Fibroblast of lung (primary cell): ENCODE data around the gene TNS1. TPM values are rescaled to one million over a fixed set of nuclear protein-coding genes. Genes with fewer than 3 reads are reported as not detected.

ENCODE experiments used
- DNase-seq, 2 donors: peaks; one replicate each; pipeline versions ENCODE4 v3.0.0 to v3.0.0-alpha.2; 2010; ENCODE audit warnings: low read depth in 2 of 2
- H2AFZ ChIP-seq: 2 replicates; pipeline ENCODE4 v1.5.1; 2012; ENCODE audit warnings: low read length, control low read depth, inconsistent platforms
- H3K27ac ChIP-seq: 2 replicates; pipeline ENCODE4 v1.5.1; 2011; ENCODE audit warnings: low read length, control low read depth; ENCODE audit not compliant: insufficient read depth
- H3K27me3 ChIP-seq: 2 replicates; pipeline ENCODE4 v1.5.1; 2011; ENCODE audit warnings: mild to moderate bottlenecking, low read length; ENCODE audit not compliant: control insufficient read depth, insufficient read depth
- H3K36me3 ChIP-seq: 2 replicates; pipeline ENCODE4 v1.5.1; 2011; ENCODE audit warnings: low read length; ENCODE audit not compliant: control insufficient read depth, insufficient read depth
- H3K4me1 ChIP-seq: 2 replicates; pipeline ENCODE4 v1.5.1; 2011; ENCODE audit warnings: low read length; ENCODE audit not compliant: control insufficient read depth, insufficient read depth; ENCODE audit errors: extremely low read depth
- H3K4me2 ChIP-seq: 2 replicates; pipeline ENCODE4 v1.5.1; 2011; ENCODE audit warnings: low read length, control low read depth; ENCODE audit not compliant: insufficient read depth; ENCODE audit errors: extremely low read depth
- H3K4me3 ChIP-seq, 4 experiments: fragments of 200-600 bp in 1 of 4; sonication (generic) in 1 of 4; replicated peaks in 1 of 4; 2 replicates each; pipeline ENCODE4 v1.5.1; 2011 to 2016; ENCODE audit warnings: low read length in 4 of 4, low read depth in 3 of 4, mild to moderate bottlenecking in 3 of 4, control low read depth in 2 of 4, inconsistent platforms in 1 of 4, mixed read lengths in 1 of 4; ENCODE audit not compliant: insufficient read depth in 1 of 4; ENCODE audit errors: control extremely low read depth in 1 of 4
- H3K79me2 ChIP-seq: 2 replicates; pipeline ENCODE4 v1.5.1; 2012; ENCODE audit warnings: mild to moderate bottlenecking, low read length, inconsistent platforms; ENCODE audit not compliant: control insufficient read depth, insufficient read depth
- H3K9ac ChIP-seq: 2 replicates; pipeline ENCODE4 v1.5.1; 2011; ENCODE audit warnings: mild to moderate bottlenecking, low read length, control low read depth; ENCODE audit not compliant: insufficient read depth
- H3K9me3 ChIP-seq: 2 replicates; pipeline ENCODE4 v1.5.1; 2012; ENCODE audit warnings: low read depth, low read length; ENCODE audit not compliant: control insufficient read depth, insufficient read depth
- H4K20me1 ChIP-seq: 2 replicates; pipeline ENCODE4 v1.5.1; 2011; ENCODE audit warnings: low read length; ENCODE audit not compliant: control insufficient read depth, insufficient read depth; ENCODE audit errors: extremely low read depth
- EZH2 ChIP-seq: IDR thresholded peaks from 2 replicates; pipeline ENCODE4 v1.5.1; 2012; ENCODE audit warnings: low read length, control low read depth, mild to moderate bottlenecking; ENCODE audit errors: missing control alignments
- polyA plus RNA-seq, 2 donors: library from polyadenylated mRNA; depleted of rRNA in 1 of 2; stranded (reverse) in 1 of 2; unstranded in 1 of 2; fragments of >200 nt; gene quantifications; 2 replicates each; pipeline ENCODE4 v1.2.1, GENCODE V29; 2011 to 2012; ENCODE audit warnings: missing spikeins in 1 of 2
- total RNA-seq: library from RNA; depleted of rRNA; stranded (reverse); fragments of >200 nt; gene quantifications from 2 replicates; pipeline ENCODE4 v1.2.1, GENCODE V29; 2014
- TF ChIP-seq, protein P1 (sequence below), 2 donors: IDR thresholded peaks in 1 of 2; conservative IDR thresholded peaks in 1 of 2; 1 replicate in 1 of 2; 2 replicates in 1 of 2; pipeline ENCODE4 v1.5.1; 2011 to 2012; ENCODE audit warnings: low read length in 2 of 2, control low read depth in 1 of 2, inconsistent platforms in 1 of 2, low read depth in 1 of 2, mild to moderate bottlenecking in 1 of 2

TNS1 gene
- total and polyA plus RNA-seq, 2 donors (not counting 1 experiment from before 2014, with no cell fraction given) = 44.4 to 47.1 TPM

DNA sequence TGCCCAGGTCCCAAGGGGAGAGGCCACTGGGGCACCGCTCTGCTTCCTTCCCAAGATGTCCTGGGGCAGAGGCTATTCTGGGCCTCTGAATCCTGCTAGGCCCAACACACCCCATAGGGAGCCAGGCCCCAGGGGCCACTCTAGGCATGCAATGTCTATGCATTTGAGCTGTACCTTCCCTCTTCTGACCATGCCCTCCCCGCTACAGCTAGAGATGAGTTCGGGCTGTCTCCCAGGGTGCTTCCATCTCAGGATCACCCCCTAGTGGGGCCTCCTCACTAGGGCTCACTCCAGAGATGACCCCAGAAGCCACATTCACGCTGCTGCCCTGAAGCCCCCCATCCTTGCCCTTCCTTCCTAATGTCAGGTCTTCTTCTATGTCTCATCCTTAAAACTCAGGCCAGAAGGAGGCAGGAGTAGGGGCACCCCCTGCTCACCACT, 54.4 kb downstream of the TNS1 start:
- no peaks in the 10 kb centered on the region for H3K36me3 ChIP-seq
- no peaks in the 10 kb centered on the region for H3K9me3 ChIP-seq
- no peak overlapping the region for H3K27ac ChIP-seq
- no peaks in the 10 kb centered on the region for H3K27me3 ChIP-seq
- peaks cover 13% of the 10 kb centered on the region for H3K4me1 ChIP-seq
- TF ChIP-seq, protein P1, sequence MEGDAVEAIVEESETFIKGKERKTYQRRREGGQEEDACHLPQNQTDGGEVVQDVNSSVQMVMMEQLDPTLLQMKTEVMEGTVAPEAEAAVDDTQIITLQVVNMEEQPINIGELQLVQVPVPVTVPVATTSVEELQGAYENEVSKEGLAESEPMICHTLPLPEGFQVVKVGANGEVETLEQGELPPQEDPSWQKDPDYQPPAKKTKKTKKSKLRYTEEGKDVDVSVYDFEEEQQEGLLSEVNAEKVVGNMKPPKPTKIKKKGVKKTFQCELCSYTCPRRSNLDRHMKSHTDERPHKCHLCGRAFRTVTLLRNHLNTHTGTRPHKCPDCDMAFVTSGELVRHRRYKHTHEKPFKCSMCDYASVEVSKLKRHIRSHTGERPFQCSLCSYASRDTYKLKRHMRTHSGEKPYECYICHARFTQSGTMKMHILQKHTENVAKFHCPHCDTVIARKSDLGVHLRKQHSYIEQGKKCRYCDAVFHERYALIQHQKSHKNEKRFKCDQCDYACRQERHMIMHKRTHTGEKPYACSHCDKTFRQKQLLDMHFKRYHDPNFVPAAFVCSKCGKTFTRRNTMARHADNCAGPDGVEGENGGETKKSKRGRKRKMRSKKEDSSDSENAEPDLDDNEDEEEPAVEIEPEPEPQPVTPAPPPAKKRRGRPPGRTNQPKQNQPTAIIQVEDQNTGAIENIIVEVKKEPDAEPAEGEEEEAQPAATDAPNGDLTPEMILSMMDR (conservative IDR thresholded peaks at IDR 0.05 in 1 of 2, IDR thresholded peaks at IDR 0.05 in 1 of 2; ENCODE audit: low read depth in 1 of 2, low read length in 2 of 2) = peak in 1 of 2 donors; percentile 3
- TF ChIP-seq EZH2 = no peak
- H3K9ac ChIP-seq = no peak overlapping the region
- no peak overlapping the region for H3K4me3 ChIP-seq
- no peak for DNase-seq
- no peak overlapping the region for H3K4me2 ChIP-seq
- H2AFZ ChIP-seq = no peak overlapping the region
- peaks cover 4% of the 10 kb centered on the region for H3K79me2 ChIP-seq
- H4K20me1 ChIP-seq = no peaks in the 10 kb centered on the region

DNA sequence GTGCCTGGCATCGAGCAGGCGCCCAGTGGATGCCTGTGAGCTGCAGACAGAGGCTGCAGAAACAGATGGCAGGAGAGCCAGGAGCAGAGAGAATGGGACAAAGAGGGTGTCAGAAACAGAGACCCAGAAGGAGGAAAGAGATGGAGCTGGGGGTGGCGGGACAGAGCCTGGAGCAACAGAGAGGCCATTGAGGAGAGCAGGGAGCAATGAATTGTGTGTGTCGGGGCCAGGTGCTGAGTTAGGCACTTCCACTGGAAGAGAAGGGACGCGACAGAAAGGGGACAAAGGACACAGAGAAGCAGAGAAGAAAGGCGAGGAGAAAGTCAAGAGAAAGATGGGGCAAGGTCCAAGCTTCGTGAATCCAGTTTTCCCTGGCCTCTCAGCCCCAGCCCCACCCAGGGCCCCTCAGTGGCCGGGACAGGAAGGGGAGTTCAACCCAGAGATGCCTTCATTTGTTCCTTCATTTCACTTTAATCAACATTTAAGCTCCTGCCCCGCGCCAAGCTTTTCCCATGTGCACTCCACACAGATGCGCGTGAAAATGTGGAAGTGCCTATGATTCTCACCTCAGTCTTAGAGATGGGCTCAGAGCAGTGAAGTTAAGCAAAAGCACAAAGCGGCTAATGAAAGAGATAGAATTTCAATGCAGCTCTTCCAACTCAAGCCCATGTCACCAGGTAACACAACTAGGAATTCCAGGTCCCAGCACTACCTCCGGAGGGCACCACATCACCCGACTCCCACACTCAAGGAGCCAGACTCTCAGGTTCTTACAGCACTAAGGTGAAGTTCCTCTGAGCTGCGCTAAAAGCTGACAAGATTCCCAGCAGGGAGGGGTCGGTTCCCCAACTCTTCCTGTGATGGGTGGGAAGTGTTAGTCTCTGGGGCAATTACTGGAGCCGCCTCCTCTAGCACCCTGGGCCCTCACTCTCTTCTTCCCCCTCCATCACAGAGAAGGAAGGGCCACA, 55.1 kb downstream of the TNS1 start:
- H3K27ac ChIP-seq = no peak overlapping the region
- H3K4me1 ChIP-seq = peaks cover 19% of the 10 kb centered on the region
- TF ChIP-seq, protein P1 (conservative IDR thresholded peaks at IDR 0.05 in 1 of 2, IDR thresholded peaks at IDR 0.05 in 1 of 2; ENCODE audit: low read depth in 1 of 2, low read length in 2 of 2) = no peak
- no peak for TF ChIP-seq EZH2
- H3K36me3 ChIP-seq = no peaks in the 10 kb centered on the region
- H3K27me3 ChIP-seq = no peaks in the 10 kb centered on the region
- no peaks in the 10 kb centered on the region for H4K20me1 ChIP-seq
- no peak overlapping the region for H3K4me2 ChIP-seq
- no peak overlapping the region for H3K4me3 ChIP-seq
- H3K79me2 ChIP-seq = peaks cover 10% of the 10 kb centered on the region
- H3K9ac ChIP-seq = no peak overlapping the region
- no peak overlapping the region for H2AFZ ChIP-seq
- no peak for DNase-seq
- no peaks in the 10 kb centered on the region for H3K9me3 ChIP-seq

DNA sequence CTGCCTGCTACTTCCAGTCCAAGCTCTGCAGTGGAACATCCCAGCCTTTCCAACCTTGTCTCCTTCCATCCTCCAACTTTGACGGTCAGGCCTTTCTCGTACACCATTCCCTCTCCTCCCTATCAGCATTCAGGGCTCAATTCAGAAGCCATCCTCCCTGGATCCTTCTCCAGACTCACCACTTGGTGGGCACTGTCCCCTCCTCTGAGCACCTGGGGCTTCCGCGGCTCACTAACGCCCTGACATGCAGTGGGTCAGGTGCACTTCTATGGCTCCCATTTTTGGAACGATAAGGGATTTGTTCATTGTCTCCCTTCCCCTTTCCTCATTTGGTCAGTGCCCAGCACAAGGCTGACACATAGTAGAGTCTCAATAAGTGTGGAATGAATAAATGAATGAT, 56.7 kb downstream of the TNS1 start:
- no peak for TF ChIP-seq EZH2
- TF ChIP-seq, protein P1 (conservative IDR thresholded peaks at IDR 0.05 in 1 of 2, IDR thresholded peaks at IDR 0.05 in 1 of 2; ENCODE audit: low read depth in 1 of 2, low read length in 2 of 2) = no peak
- Histone ChIP-seq H3K27ac (no peak overlapping the region), H4K20me1 (no peaks in the 10 kb centered on the region)

More for the DNA sequence above, 56.7 kb downstream of the TNS1 start:
- no peak overlapping the region for H3K4me2 ChIP-seq
- no peaks in the 10 kb centered on the region for H3K27me3 ChIP-seq
- no peak overlapping the region for H2AFZ ChIP-seq
- no peak for DNase-seq
- H3K79me2 ChIP-seq = peaks cover 24% of the 10 kb centered on the region
- H3K9me3 ChIP-seq = no peaks in the 10 kb centered on the region
- peaks cover 2% of the 10 kb centered on the region for H3K36me3 ChIP-seq
- H3K4me1 ChIP-seq = peaks cover 21% of the 10 kb centered on the region
- H3K9ac ChIP-seq = no peak overlapping the region
- H3K4me3 ChIP-seq = no peak overlapping the region
